ENCODE data around the gene GRAP2. TPM values are rescaled to one million over a fixed set of nuclear protein-coding genes. Genes with fewer than 3 reads are reported as not detected.

GRAP2 gene
- polyA plus RNA-seq, 1 of the 3 experiments (the other 2 are of a cell fraction), result 0.13 TPM

DNA sequence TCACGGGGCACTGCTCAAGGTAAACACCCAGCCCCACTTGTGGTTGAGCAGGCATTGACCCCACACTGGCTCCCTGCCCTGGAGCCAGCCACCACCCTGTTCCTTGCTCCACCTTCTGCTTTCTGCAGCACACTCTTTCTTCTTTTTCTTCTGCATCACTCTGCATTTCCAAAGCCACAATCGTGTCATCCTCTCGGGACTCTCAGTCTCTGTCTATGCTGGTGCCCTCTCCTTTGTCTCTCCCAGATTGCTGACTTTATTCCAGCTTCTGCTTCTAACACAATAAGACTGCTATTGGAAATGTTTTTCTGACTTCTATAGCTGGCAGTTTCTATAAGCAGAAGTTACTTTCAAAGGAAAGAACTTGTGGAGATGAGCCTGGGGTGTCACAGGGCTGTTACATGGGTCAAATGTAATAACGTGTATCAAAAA, 14.4 kb downstream of the GRAP2 start:
- Histone ChIP-seq H3K79me2 (ENCODE audit: insufficient read depth) (no peaks in the 10 kb centered on the region), H3K27me3 (ENCODE audit: insufficient read depth) (no peaks in the 10 kb centered on the region)
- POLR2A ChIA-PET, result no interaction called here

GRCh38 chr22:39916496-39916895, 15.6 kb downstream of the GRAP2 start:
- no peak overlapping the region for H2AFZ ChIP-seq (ENCODE audit: low read depth)
- no peaks in the 10 kb centered on the region for H3K27me3 ChIP-seq (ENCODE audit: insufficient read depth)
- no peaks in the 10 kb centered on the region for H3K79me2 ChIP-seq (ENCODE audit: insufficient read depth)
- no peak for DNase-seq
- no peak overlapping the region for H3K4me2 ChIP-seq
- peaks cover 0 to 4% of the 10 kb centered on the region in 2 experiments; a peak in 1 of 4 replicates for H3K4me1 ChIP-seq (ENCODE audit: control insufficient read depth in 1 of 2, insufficient read depth in 2 of 2, low read depth in 1 of 2, low read length in 1 of 2)
- TF ChIP-seq ELF1 (IDR thresholded peaks at IDR 0.05), result no peak
- TF ChIP-seq, protein P1, sequence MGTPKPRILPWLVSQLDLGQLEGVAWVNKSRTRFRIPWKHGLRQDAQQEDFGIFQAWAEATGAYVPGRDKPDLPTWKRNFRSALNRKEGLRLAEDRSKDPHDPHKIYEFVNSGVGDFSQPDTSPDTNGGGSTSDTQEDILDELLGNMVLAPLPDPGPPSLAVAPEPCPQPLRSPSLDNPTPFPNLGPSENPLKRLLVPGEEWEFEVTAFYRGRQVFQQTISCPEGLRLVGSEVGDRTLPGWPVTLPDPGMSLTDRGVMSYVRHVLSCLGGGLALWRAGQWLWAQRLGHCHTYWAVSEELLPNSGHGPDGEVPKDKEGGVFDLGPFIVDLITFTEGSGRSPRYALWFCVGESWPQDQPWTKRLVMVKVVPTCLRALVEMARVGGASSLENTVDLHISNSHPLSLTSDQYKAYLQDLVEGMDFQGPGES (IDR thresholded peaks at IDR 0.05; ENCODE audit: low read depth, low read length), result no peak
- no peak for TF ChIP-seq FOXM1 (IDR thresholded peaks at IDR 0.05; ENCODE audit: low read depth)
- no peak for TF ChIP-seq TAF1 (IDR thresholded peaks at IDR 0.05; ENCODE audit: borderline replicate concordance, low read depth, low read length)
- no peak for TF ChIP-seq JUND (IDR thresholded peaks at IDR 0.05)
- TF ChIP-seq RXRA (IDR thresholded peaks at IDR 0.05; ENCODE audit: borderline replicate concordance, low read depth), result no peak
- TF ChIP-seq, protein P2, sequence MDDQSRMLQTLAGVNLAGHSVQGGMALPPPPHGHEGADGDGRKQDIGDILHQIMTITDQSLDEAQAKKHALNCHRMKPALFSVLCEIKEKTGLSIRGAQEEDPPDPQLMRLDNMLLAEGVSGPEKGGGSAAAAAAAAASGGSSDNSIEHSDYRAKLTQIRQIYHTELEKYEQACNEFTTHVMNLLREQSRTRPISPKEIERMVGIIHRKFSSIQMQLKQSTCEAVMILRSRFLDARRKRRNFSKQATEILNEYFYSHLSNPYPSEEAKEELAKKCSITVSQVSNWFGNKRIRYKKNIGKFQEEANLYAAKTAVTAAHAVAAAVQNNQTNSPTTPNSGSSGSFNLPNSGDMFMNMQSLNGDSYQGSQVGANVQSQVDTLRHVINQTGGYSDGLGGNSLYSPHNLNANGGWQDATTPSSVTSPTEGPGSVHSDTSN (IDR thresholded peaks at IDR 0.05), result no peak
- TF ChIP-seq RFX5 (IDR thresholded peaks at IDR 0.05; ENCODE audit: low read length), result no peak
- no peak for TF ChIP-seq NFIC (IDR thresholded peaks at IDR 0.05; ENCODE audit: borderline replicate concordance)
- no peak for TF ChIP-seq YY1 (IDR thresholded peaks at IDR 0.05; ENCODE audit: low read depth)
- no peak for TF ChIP-seq MEF2A (IDR thresholded peaks at IDR 0.05; ENCODE audit: borderline replicate concordance, low read depth)
- no peak for TF ChIP-seq GABPA (IDR thresholded peaks at IDR 0.05; ENCODE audit: low read depth)
- TF ChIP-seq RAD21 (IDR thresholded peaks at IDR 0.05; ENCODE audit: low read length), result no peak
- TF ChIP-seq CHD2 (IDR thresholded peaks at IDR 0.05; ENCODE audit: low read length, partially characterized antibody), result no peak
- no peak for TF ChIP-seq RCOR1 (IDR thresholded peaks at IDR 0.05; ENCODE audit: low read length)
- no peak for TF ChIP-seq SIN3A (IDR thresholded peaks at IDR 0.05; ENCODE audit: borderline replicate concordance, low read depth, low read length)
- TF ChIP-seq, protein P3, sequence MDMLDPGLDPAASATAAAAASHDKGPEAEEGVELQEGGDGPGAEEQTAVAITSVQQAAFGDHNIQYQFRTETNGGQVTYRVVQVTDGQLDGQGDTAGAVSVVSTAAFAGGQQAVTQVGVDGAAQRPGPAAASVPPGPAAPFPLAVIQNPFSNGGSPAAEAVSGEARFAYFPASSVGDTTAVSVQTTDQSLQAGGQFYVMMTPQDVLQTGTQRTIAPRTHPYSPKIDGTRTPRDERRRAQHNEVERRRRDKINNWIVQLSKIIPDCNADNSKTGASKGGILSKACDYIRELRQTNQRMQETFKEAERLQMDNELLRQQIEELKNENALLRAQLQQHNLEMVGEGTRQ (IDR thresholded peaks at IDR 0.05; ENCODE audit: borderline replicate concordance, low read depth, low read length), result no peak
- ChIA-PET POLR2A (no interaction called here), CTCF (no interaction called here)
- no peaks in the 10 kb centered on the region for H3F3A ChIP-seq (replicated peaks; ENCODE audit: insufficient read depth)
- H3K36me3 ChIP-seq (replicated peaks in 1 of 2; ENCODE audit: control insufficient read depth in 1 of 2, insufficient read depth in 2 of 2, low read length in 1 of 2), result no peaks in the 10 kb centered on the region
- H3K4me3 ChIP-seq (ENCODE audit: low read depth in 2 of 2, low read length in 1 of 2), result no peak overlapping the region
- H3K9ac ChIP-seq, result no peak overlapping the region
- no peak overlapping the region for H3K27ac ChIP-seq (ENCODE audit: low read depth in 2 of 2, low read length in 1 of 2)
- no peaks in the 10 kb centered on the region for H3K9me3 ChIP-seq
- 49% methylated on average over 3 of the region's 3 CpGs for WGBS (ENCODE audit: low lambda C conversion rate)
- H4K20me1 ChIP-seq (ENCODE audit: insufficient read depth), result no peaks in the 10 kb centered on the region
- no peaks in the 10 kb centered on the region for H3K9me2 ChIP-seq

More for the DNA sequence above, 14.4 kb downstream of the GRAP2 start:
- H3F3A ChIP-seq (replicated peaks; ENCODE audit: insufficient read depth), result no peaks in the 10 kb centered on the region
- CTCF ChIA-PET, result no interaction called here
- no peak for DNase-seq
- peaks cover 0 to 3% of the 10 kb centered on the region in 2 experiments; a peak in 1 of 4 replicates for H3K4me1 ChIP-seq (ENCODE audit: control insufficient read depth in 1 of 2, insufficient read depth in 2 of 2, low read depth in 1 of 2, low read length in 1 of 2)
- H3K4me3 ChIP-seq (ENCODE audit: low read depth in 2 of 2, low read length in 1 of 2), result no peak overlapping the region
- H2AFZ ChIP-seq (ENCODE audit: low read depth), result no peak overlapping the region
- no peak overlapping the region for H3K27ac ChIP-seq (ENCODE audit: low read depth in 2 of 2, low read length in 1 of 2)
- H4K20me1 ChIP-seq (ENCODE audit: insufficient read depth), result no peaks in the 10 kb centered on the region
- 67% methylated on average over 4 of the region's 4 CpGs for WGBS (ENCODE audit: low lambda C conversion rate)
- no peaks in the 10 kb centered on the region for H3K36me3 ChIP-seq (replicated peaks in 1 of 2; ENCODE audit: control insufficient read depth in 1 of 2, insufficient read depth in 2 of 2, low read length in 1 of 2)
- H3K9ac ChIP-seq, result no peak overlapping the region
- no peaks in the 10 kb centered on the region for H3K9me3 ChIP-seq
- H3K9me2 ChIP-seq, result no peaks in the 10 kb centered on the region
- no peak for TF ChIP-seq NRF1 (IDR thresholded peaks at IDR 0.05; ENCODE audit: low read depth, low read length)
- TF ChIP-seq MAX (IDR thresholded peaks at IDR 0.05; ENCODE audit: low read depth), result no peak
- no peak overlapping the region for H3K4me2 ChIP-seq
